Measurements from ENCODE around the gene DISC1. TPM values are rescaled to one million over a fixed set of nuclear protein-coding genes. Genes with fewer than 3 reads are reported as not detected.
"Not testable (repeated sequence)": the region's sequence is repeated elsewhere in the genome, so short reads cannot be mapped to it uniquely, and the experiment has no call there.

The DISC1 gene
- total RNA-seq, 1 donor from 2014 or later, result 16.0 TPM

DNA sequence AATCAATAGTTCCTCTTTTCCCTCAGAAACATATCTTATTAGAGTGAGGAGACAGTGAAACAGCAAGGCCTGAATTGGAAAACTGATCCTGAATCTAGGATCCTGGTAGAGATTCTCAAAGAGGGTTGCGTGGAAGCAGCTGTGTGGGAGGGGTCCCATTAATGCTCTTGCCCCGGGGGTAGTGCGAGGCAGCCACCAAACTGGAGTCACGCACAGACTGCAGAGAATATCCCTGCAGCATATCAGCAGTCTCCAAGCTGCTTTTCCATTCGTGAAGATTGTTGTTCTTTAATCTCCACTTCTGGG lies 150.1 kb downstream of the DISC1 start:
- Histone ChIP-seq H3K4me1 (no peaks in the 10 kb centered on the region), H3K36me3 (no peaks in the 10 kb centered on the region)
- TF ChIP-seq, protein P1, sequence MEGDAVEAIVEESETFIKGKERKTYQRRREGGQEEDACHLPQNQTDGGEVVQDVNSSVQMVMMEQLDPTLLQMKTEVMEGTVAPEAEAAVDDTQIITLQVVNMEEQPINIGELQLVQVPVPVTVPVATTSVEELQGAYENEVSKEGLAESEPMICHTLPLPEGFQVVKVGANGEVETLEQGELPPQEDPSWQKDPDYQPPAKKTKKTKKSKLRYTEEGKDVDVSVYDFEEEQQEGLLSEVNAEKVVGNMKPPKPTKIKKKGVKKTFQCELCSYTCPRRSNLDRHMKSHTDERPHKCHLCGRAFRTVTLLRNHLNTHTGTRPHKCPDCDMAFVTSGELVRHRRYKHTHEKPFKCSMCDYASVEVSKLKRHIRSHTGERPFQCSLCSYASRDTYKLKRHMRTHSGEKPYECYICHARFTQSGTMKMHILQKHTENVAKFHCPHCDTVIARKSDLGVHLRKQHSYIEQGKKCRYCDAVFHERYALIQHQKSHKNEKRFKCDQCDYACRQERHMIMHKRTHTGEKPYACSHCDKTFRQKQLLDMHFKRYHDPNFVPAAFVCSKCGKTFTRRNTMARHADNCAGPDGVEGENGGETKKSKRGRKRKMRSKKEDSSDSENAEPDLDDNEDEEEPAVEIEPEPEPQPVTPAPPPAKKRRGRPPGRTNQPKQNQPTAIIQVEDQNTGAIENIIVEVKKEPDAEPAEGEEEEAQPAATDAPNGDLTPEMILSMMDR (IDR thresholded peaks at IDR 0.05), result no peak

DNA sequence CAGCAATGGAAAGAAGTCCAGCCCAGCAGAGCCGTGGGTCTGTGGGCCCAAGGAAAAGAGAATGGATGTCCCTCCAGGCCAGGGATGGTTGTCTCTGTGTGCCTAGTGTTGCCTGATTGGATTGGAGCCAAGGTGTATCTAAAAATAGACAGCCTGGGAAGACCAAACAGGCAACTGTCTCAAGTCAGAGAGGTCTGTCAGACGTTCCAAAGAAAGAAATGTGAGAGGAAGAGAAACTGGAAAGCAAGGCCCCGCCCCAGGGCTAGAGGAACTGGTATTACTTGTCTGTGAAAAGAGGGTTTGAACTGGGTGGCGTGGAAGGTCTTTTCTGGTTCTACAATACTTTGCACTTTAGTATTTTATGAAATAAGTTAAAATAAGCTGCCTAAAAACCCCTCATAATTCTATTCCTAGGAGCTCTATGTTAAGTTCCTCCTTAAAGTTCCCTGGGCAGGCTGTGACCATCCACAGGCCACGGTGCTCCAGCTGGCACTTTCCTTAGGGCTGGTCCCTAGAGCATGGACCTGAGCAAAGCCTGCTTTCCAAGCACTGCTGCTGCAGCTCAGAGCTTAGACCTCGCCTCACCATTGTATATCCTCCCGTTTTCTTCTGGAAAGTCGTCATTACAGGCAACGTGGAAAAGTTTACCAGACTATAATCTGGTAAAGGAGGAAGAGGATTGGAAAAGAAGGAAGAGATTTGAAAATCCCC lies 151.6 kb downstream of the DISC1 start:
- no peaks in the 10 kb centered on the region for H3K4me1 ChIP-seq

More for the DNA sequence above, 150.1 kb downstream of the DISC1 start:
- intact Hi-C loops (cut with DNase I), result no loop called here
- H3K9me3 ChIP-seq, result no peaks in the 10 kb centered on the region
- no peaks in the 10 kb centered on the region for H3K27me3 ChIP-seq
- no peak overlapping the region for H3K27ac ChIP-seq
- H3K4me3 ChIP-seq, result no peak overlapping the region
- DNase-seq (ENCODE audit: low spot score in 2 of 2), result no peak

DNA sequence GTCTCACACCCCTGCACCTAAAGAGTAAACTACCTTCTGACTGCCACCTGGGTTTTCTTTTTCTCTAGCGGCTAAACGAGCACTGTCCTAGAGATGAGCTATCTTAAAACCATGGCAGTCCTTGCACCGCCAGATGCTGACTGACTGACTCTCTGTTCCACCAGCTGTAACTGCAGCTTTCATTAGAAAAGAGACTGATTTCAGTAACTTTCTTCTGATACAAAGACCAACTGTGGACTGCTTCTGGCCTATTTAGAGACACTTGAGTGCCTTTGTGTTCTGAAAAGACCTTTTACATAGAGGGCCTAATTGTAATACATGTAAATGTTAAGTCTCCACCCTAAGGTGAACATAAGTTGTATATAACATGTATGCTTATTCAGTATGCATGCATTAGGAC lies 152.5 kb downstream of the DISC1 start:
- no peak for DNase-seq (ENCODE audit: low spot score in 2 of 2)
- intact Hi-C loops (cut with DNase I), result no loop called here

More for the DNA sequence above, 151.6 kb downstream of the DISC1 start:
- intact Hi-C loops (cut with DNase I), result no loop called here
- DNase-seq (ENCODE audit: low spot score in 2 of 2), result no peak
- no peaks in the 10 kb centered on the region for H3K27me3 ChIP-seq
- TF ChIP-seq, protein P1 (IDR thresholded peaks at IDR 0.05), result no peak
- H3K9me3 ChIP-seq, result no peaks in the 10 kb centered on the region
- H3K4me3 ChIP-seq, result no peak overlapping the region
- no peaks in the 10 kb centered on the region for H3K36me3 ChIP-seq
- H3K27ac ChIP-seq, result peak overlapping the region; percentile 37 to 53

DNA sequence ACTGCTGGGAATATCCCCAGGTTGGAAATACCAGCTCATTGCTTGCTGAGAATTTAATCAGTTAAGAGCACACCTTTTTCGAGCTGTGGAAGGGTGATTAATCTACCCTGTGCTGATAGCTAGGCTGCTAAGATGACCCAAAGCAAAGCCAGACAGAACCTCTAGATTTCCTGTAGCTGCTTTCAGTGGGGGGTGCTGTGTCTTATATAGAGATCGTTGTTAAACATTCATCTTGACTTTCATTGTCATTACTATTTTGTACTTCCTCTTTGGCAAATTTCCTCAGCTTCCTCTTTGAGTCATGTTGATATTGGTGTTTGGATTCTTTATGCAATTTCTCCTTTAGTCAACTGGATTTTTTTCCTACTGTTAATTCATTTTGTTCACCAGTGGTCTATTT lies 155.3 kb downstream of the DISC1 start:
- DNase-seq (ENCODE audit: low spot score in 2 of 2), result no peak
- Histone ChIP-seq H3K27me3 (no peaks in the 10 kb centered on the region), H3K9me3 (no peaks in the 10 kb centered on the region), H3K4me3 (no peak overlapping the region), H3K4me1 (no peaks in the 10 kb centered on the region), H3K36me3 (no peaks in the 10 kb centered on the region), H3K27ac (no peak overlapping the region)
- TF ChIP-seq, protein P1 (IDR thresholded peaks at IDR 0.05), result no peak
- intact Hi-C loops (cut with DNase I), result no loop called here

More for the DNA sequence above, 152.5 kb downstream of the DISC1 start:
- no peaks in the 10 kb centered on the region for H3K9me3 ChIP-seq
- no peaks in the 10 kb centered on the region for H3K4me1 ChIP-seq
- H3K36me3 ChIP-seq, result no peaks in the 10 kb centered on the region
- H3K4me3 ChIP-seq, result no peak overlapping the region
- H3K27ac ChIP-seq, result no peak overlapping the region
- no peaks in the 10 kb centered on the region for H3K27me3 ChIP-seq
- TF ChIP-seq, protein P1 (IDR thresholded peaks at IDR 0.05), result no peak

DNA sequence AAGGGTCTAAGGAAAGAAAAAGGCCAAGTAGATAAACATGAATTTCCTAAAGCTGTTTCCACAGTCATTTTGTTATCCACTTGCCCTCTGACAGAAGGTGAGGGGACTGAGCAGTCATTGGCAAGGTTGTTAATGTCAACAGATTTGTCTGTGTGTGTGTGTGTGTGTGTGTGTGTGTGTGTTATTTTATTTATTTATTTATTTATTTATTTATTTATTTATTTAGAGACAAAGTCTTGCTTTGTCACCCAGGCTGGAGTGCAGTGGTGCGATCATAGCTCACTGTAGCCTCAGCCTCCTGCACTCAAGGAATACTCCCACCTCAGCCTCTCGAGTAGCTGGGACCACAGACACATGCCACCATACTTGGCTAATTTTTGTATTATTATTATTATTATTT lies 158.5 kb downstream of the DISC1 start:
- H3K9me3 ChIP-seq; H3K27me3 ChIP-seq; H3K36me3 ChIP-seq; intact Hi-C loops (cut with DNase I); H3K4me1 ChIP-seq; H3K27ac ChIP-seq; DNase-seq (ENCODE audit: low spot score in 2 of 2); H3K4me3 ChIP-seq: not testable (repeated sequence)

DNA sequence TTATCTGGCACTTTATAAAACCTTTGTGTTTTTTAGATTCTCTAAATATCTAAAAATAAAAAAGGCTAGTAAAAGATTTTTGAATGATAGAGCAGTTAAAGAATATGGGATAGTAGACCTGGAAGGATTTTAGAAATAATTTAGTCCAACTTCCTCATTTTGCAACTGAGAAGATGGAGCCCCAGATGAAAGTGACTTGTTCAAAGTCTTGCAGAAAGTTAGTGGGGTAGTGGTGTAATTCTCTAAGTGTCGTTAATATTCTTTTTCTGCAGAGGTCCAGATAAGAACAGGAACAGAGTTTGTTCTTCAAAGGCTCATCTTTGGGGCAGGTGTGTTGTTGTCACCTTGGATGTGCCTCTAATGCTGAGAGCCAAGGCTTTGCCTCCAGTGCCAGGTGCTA lies 159.5 kb downstream of the DISC1 start:
- DNase-seq (ENCODE audit: low spot score in 2 of 2), result no peak
- Histone ChIP-seq H3K9me3 (no peaks in the 10 kb centered on the region), H3K36me3 (no peaks in the 10 kb centered on the region), H3K4me1 (no peaks in the 10 kb centered on the region), H3K27me3 (no peaks in the 10 kb centered on the region), H3K4me3 (no peak overlapping the region), H3K27ac (no peak overlapping the region)
- intact Hi-C loops (cut with DNase I), result no loop called here
- TF ChIP-seq, protein P1 (IDR thresholded peaks at IDR 0.05), result no peak
